ENCODE measurements around the gene WNT3.
"Not testable (repeated sequence)": the region's sequence is repeated elsewhere in the genome, so short reads cannot be mapped to it uniquely, and the experiment has no call there.

The WNT3 gene

GRCh38 chr17:46782250-46782953 lies 36.1 kb downstream of the WNT3 start:
- peak; percentile 15 for DNase-seq

GRCh38 chr17:46780003-46780373 lies 38.5 kb downstream of the WNT3 start:
- no peak for DNase-seq

- DNase-seq: no peak
Measured at GRCh38 chr17:46777943-46778915, 40.3 kb downstream of the WNT3 start.

GRCh38 chr17:46776298-46777005 lies 42.0 kb downstream of the WNT3 start:
- DNase-seq: no peak

- no peak for DNase-seq
Measured at GRCh38 chr17:46774108-46774737, 44.3 kb downstream of the WNT3 start.

- DNase-seq: no peak
Measured at GRCh38 chr17:46773676-46774075, 44.8 kb downstream of the WNT3 start.

GRCh38 chr17:46773221-46773605 lies 45.3 kb downstream of the WNT3 start:
- DNase-seq: no peak

- no peak for DNase-seq
Measured at GRCh38 chr17:46772475-46773220, 45.8 kb downstream of the WNT3 start.

GRCh38 chr17:46771561-46772474 lies 46.7 kb downstream of the WNT3 start:
- peak; percentile 5 for DNase-seq

GRCh38 chr17:46770818-46771560 lies 47.5 kb downstream of the WNT3 start:
- DNase-seq: peak; percentile 8

GRCh38 chr17:46770439-46770817 lies 48.1 kb downstream of the WNT3 start:
- no peak for DNase-seq

- DNase-seq: no peak
Measured at GRCh38 chr17:46769531-46770438, 48.7 kb downstream of the WNT3 start.

- not testable (repeated sequence) for DNase-seq
Measured at GRCh38 chr17:46768896-46769295, 49.6 kb downstream of the WNT3 start.

- DNase-seq: no peak
Measured at GRCh38 chr17:46768540-46768870, 50.0 kb downstream of the WNT3 start.

- no peak for DNase-seq
Measured at GRCh38 chr17:46766493-46767491, 51.7 kb downstream of the WNT3 start.

GRCh38 chr17:46765453-46765852 lies 53.0 kb downstream of the WNT3 start:
- DNase-seq: no peak

GRCh38 chr17:46764709-46765401 lies 53.6 kb downstream of the WNT3 start:
- DNase-seq: no peak
